Fibroblast of skin of left biceps (primary cell): Measurements from ENCODE around the gene PSMD6.

ENCODE experiments used
- DNase-seq, 2 experiments: peaks; one replicate each; pipeline ENCODE4 v3.0.0-alpha.2; 2013; ENCODE audit warnings: low read depth in 2 of 2

PSMD6 gene

GRCh38 chr3:64023187-64023860, at the start of gene PSMD6:
PSMD6 (minus strand) TSS chr3:64023494; CDS start chr3:64023419, 75 bp downstream.
- DNase-seq = peak; percentile 52

GRCh38 chr3:64072126-64072525, 48.8 kb upstream of the PSMD6 start:
- DNase-seq = no peak

DNA sequence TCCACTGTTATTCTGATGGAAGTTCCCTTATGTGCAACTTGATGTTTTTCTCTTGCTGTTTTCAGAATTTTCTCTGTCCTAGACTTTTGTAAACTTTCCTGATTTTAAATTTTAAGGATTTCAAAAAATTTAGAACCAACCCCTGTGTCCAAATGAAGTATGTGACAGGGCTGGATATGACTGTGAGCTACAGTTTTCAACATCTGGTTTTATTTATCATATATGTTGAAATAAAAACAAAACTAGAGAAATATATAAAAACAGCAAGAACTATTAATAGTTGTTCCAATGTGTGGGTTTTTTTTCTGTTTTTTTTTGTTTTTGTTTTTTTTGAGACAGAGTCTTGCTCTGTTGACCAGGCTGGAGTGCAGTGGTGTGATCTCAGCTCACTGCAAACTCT, 47.4 kb upstream of the PSMD6 start:
- DNase-seq = no peak

- DNase-seq = no peak
Measured at GRCh38 chr3:64067506-64068346, 44.4 kb upstream of the PSMD6 start.

DNA sequence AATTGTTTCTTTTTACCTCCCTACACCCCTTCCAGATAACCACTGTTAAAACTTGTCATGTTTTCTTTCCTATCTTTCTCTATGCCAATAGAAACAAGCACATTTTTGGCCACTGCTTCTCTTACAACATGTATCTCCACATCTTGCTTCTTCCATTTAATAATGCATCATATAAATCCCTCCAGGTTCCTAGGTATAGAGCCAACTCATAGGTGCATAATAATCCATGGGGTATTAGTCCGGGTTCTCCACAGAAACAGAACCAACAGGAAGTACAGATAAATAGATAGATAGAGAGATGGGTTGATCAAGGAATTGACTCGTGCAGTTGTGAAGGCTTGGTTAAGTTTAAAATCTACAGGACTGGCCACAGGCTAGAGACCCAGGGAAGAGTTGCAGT, 41.5 kb upstream of the PSMD6 start:
- DNase-seq = no peak

DNA sequence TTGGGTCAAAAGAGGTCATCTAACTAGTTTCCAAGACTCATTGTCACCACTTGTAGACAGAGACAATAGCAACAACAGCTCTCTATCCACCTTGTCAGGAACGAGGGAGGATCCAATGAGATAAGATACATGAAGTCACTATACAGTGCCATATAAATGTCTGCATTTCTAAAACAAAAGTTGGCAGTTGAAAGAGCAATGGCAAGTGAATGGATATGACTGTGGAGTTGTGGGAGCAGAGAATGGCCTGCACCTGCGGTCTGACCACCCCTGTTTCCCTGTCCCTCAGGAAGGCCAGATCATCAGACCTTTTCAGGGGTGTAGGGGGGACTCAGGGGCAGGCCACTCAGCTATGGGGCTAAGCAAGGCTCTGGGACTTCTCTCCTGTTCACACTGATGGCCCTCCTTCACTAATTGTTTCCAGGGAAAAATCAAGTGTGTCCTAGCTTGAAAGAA, 40.7 kb upstream of the PSMD6 start:
- DNase-seq = no peak

- DNase-seq = no peak
Measured at GRCh38 chr3:64063207-64063982, 40.1 kb upstream of the PSMD6 start.

GRCh38 chr3:64061628-64062027, 38.3 kb upstream of the PSMD6 start:
- no peak for DNase-seq

- no peak for DNase-seq
Measured at GRCh38 chr3:64059484-64060175, 36.3 kb upstream of the PSMD6 start.

GRCh38 chr3:64058566-64058965, 35.3 kb upstream of the PSMD6 start:
- DNase-seq = no peak

GRCh38 chr3:64057231-64057630, 33.9 kb upstream of the PSMD6 start:
- DNase-seq = no peak

- peak; percentile 50 to 55 for DNase-seq
Measured at GRCh38 chr3:64056606-64057180, 33.4 kb upstream of the PSMD6 start.

DNA sequence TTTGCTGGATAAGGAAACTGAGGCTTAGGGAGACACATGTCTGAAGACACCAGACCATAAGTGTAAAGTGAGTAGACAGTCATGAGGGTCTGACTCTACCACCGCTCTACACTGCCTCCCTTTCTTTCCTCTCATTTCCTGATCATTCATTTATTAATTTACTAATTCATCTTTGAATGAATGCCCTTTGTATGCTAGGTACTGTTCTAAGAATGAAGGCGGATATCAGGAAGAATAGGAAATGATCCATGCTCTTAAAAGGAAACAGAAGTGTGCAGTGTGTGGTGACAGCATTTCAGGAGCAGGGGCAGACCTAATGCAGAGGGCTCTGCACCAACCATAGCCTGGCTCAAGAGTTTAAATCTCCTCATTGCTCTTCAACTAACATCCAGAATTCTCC, 31.8 kb upstream of the PSMD6 start:
- no peak for DNase-seq

GRCh38 chr3:64054488-64054887, 31.2 kb upstream of the PSMD6 start:
- no peak for DNase-seq

GRCh38 chr3:64053581-64053980, 30.3 kb upstream of the PSMD6 start:
- DNase-seq = no peak

DNA sequence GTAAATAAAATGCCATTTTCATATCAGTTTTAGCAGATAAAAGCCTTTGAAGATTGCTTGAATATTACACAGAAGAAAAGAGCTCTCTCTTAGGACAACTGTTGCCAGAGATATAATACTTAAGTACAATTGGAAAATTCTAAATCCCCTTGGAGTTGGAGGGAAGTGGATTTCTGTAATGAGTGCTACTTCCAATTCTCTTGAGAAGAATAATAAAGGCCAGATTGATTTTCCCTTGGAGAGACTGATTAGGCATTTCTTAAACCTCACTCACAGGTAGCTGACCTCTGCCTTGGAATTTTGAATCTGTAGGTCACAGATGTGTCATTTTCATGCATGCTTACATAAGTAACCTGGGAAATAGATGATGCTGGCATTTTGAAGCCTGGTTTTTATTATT, 29.8 kb upstream of the PSMD6 start:
- no peak for DNase-seq

DNA sequence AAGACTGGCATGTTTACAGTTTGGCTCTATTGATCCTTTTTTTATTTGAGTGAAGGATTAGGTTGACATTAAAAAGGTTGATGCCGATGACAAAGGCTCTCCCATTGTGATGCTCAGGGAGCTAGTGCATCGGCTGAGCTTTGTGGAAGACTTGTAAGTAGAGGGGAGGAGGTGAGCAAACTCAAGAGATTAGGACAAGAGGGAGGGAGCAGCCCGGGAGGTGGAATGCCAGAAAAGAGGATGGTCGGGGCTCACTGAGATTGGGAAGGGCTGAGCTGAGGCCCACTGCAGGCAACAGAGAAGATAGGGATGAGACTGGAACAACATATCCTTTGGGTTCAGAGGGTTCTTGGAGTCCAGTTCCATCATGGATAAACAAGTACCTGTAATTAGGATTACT, 26.5 kb upstream of the PSMD6 start:
- DNase-seq = no peak

- no peak for DNase-seq
Measured at GRCh38 chr3:64049136-64049535, 25.8 kb upstream of the PSMD6 start.

DNA sequence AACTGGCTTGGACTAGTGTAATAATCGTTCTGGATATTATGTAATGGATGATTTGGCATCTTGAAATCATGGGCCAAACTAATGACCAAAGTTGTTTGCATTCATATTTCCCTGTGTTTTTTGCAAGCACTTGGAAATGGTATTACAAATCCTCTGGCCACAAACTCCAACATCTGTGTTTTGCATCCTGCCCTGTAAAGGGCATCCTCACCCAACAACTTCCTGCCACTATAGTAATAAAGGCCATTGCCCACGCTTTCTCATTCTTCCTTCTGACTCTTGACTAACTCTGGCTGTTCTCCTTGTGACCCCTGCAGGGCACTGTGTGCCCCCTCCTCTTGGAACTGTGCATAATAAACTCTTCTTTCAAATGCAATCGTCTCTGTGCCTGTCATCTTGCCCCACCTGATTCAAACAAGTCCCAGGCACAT, 25.4 kb upstream of the PSMD6 start:
- no peak for DNase-seq

DNA sequence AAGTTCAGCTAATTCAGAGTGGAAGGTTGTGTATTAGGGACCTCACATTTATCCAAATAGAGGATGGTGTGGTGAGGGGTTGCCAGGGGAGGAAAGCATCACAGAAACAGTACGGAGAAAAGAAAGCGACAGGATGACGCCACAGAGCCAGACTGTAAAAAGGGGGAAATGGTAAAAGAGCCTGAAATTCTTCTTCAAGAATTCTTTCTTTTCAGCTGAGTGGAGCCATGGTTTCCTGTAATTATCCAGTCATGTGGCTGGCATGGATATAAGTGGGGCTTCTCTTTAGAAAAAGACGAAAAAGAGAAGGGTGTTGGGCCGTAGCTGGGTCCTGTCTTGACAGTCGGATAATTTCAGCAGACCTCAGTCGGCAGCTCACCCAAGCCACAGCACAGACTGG, 24.5 kb upstream of the PSMD6 start:
- no peak for DNase-seq

GRCh38 chr3:64046996-64047594, 23.8 kb upstream of the PSMD6 start:
- no peak for DNase-seq
